HG02571 (cell line): Measurements from ENCODE around the gene CLCN2.

Source experiments
- ATAC-seq: cut with Tn5 transposase; IDR thresholded peaks from one replicate; pipeline ENCODE4 v1.9.1; 2021; ENCODE audit warnings: mild to moderate bottlenecking, moderate library complexity; ENCODE audit not compliant: unreplicated experiment

The CLCN2 gene

GRCh38 chr3:184300378-184300720 is 61.1 kb downstream of the CLCN2 start:
- no peak for ATAC-seq

GRCh38 chr3:184299488-184300377 is 61.7 kb downstream of the CLCN2 start:
- ATAC-seq = no peak

- ATAC-seq = peak; percentile 88
Measured at GRCh38 chr3:184298759-184299487, 62.5 kb downstream of the CLCN2 start, which contains the start of gene PSMD2. Gene PSMD2, plus strand, starts transcription at chr3:184299241. Its CDS starts 26 bp downstream, at chr3:184299267.

GRCh38 chr3:184296616-184297015 is 64.8 kb downstream of the CLCN2 start:
- ATAC-seq = no peak
